Endothelial cell of umbilical vein (primary cell): ENCODE measurements around the gene ADAMTS17. TPM values are rescaled to one million over a fixed set of nuclear protein-coding genes. Genes with fewer than 3 reads are reported as not detected.

Experiments used
- BruUV-seq: library from RNA; stranded (reverse); fragments of 400-500 nt; replicated peaks from 2 replicates; lab custom pipeline; 2021; lab: Mats Ljungman, UMichigan
- CTCF ChIA-PET: fragments of 300-600, 350-600 bp; sonication (Branson Sonifier 250); formaldehyde crosslinking; loops from one replicate; lab custom pipeline; 2021; ENCODE audit warnings: antibody characterized with exemption, inconsistent platforms; lab: Charles Lee
- POLR2A ChIA-PET: fragments of 300-600, 350-600 bp; sonication (Branson Sonifier 250); formaldehyde crosslinking; loops from one replicate; lab custom pipeline; 2021; ENCODE audit warnings: antibody characterized with exemption, inconsistent platforms; lab: Charles Lee
- DNase-seq: peaks from one replicate; pipeline ENCODE4 v3.0.0-alpha.2; 2011; ENCODE audit warnings: low read depth, low spot score
- FAIRE-seq: peaks from 2 replicates; lab custom pipeline; 2011; peaks lifted over from hg19 to GRCh38; lab: Jason Lieb, UNC
- H2AFZ ChIP-seq: 2 replicates; pipeline ENCODE4 v1.6.0; 2012; ENCODE audit warnings: low read depth, low read length, control low read depth, inconsistent platforms
- H3K27ac ChIP-seq: 2 replicates; pipeline ENCODE4 v1.5.1; 2011; ENCODE audit warnings: low read depth, mild to moderate bottlenecking, control low read depth, low read length, moderate library complexity; ENCODE audit not compliant: insufficient read depth
- H3K27me3 ChIP-seq, 2 experiments: 2 replicates each; pipeline versions ENCODE4 v1.6.0 to v1.6.1; 2011; ENCODE audit warnings: low read length in 2 of 2, mixed read lengths in 1 of 2; ENCODE audit not compliant: control insufficient read depth in 2 of 2, insufficient read depth in 2 of 2
- H3K36me3 ChIP-seq, 2 experiments: 2 replicates in 1 of 2; 3 replicates in 1 of 2; pipeline ENCODE4 v1.5.1; 2011; ENCODE audit warnings: low read length in 2 of 2, mild to moderate bottlenecking in 1 of 2, moderate library complexity in 1 of 2; ENCODE audit not compliant: control insufficient read depth in 2 of 2, insufficient read depth in 2 of 2; ENCODE audit errors: extremely low read depth in 1 of 2
- H3K4me1 ChIP-seq: 3 replicates; pipeline ENCODE4 v1.5.1; 2011; ENCODE audit warnings: mild to moderate bottlenecking, low read length; ENCODE audit not compliant: control insufficient read depth, insufficient read depth; ENCODE audit errors: extremely low read depth
- H3K4me2 ChIP-seq: 2 replicates; pipeline ENCODE4 v1.6.1; 2011; ENCODE audit warnings: low read length, control low read depth, mixed read lengths; ENCODE audit not compliant: insufficient read depth
- H3K4me3 ChIP-seq, 3 experiments: fragments of 200-600 bp in 1 of 3; sonication (generic), shearing (Covaris generic) in 1 of 3; replicated peaks in 1 of 3; 2 replicates each; pipeline ENCODE4 v1.5.1; 2011 to 2016; ENCODE audit warnings: control low read depth in 3 of 3, low read length in 3 of 3, mild to moderate bottlenecking in 2 of 3, inconsistent platforms in 1 of 3, low read depth in 1 of 3, moderate library complexity in 1 of 3; ENCODE audit not compliant: insufficient read depth in 1 of 3
- H3K79me2 ChIP-seq: 2 replicates; pipeline ENCODE4 v1.6.0; 2012; ENCODE audit warnings: low read length, inconsistent platforms; ENCODE audit not compliant: control insufficient read depth, insufficient read depth
- H3K9ac ChIP-seq: replicated peaks from 2 replicates; pipeline ENCODE3; 2011; ENCODE audit warnings: low read length, control low read depth; ENCODE audit not compliant: insufficient read depth; ENCODE audit errors: extremely low read depth
- H3K9me1 ChIP-seq: replicated peaks from 3 replicates; pipeline ENCODE4 v1.6.0; 2011; ENCODE audit warnings: mild to moderate bottlenecking, low read length; ENCODE audit not compliant: control insufficient read depth, insufficient read depth; ENCODE audit errors: extremely low read depth
- H3K9me3 ChIP-seq: replicated peaks from 2 replicates; pipeline ENCODE4 v1.5.1; 2012; ENCODE audit warnings: low read length, inconsistent platforms; ENCODE audit not compliant: control insufficient read depth, insufficient read depth
- H4K20me1 ChIP-seq: replicated peaks from 2 replicates; pipeline ENCODE3; 2011; ENCODE audit warnings: mild to moderate bottlenecking, low read length; ENCODE audit not compliant: control insufficient read depth, insufficient read depth; ENCODE audit errors: extremely low read depth
- EZH2 ChIP-seq: IDR thresholded peaks from 2 replicates; pipeline ENCODE4 v1.6.1; 2012; ENCODE audit warnings: borderline replicate concordance, low read depth, mild to moderate bottlenecking, moderate library complexity, low read length, inconsistent platforms; ENCODE audit not compliant: severe bottlenecking
- FOS ChIP-seq: IDR thresholded peaks from 2 replicates; pipeline ENCODE4 v1.6.1; 2011; ENCODE audit warnings: mild to moderate bottlenecking, low read length, moderate library complexity, borderline replicate concordance; ENCODE audit not compliant: insufficient read depth
- GATA2 ChIP-seq: IDR thresholded peaks from 2 replicates; pipeline ENCODE4 v1.7.0; 2011; ENCODE audit warnings: low read depth, mild to moderate bottlenecking, moderate library complexity, mixed read lengths, low read length; ENCODE audit not compliant: insufficient read length, insufficient read depth
- JUN ChIP-seq: IDR thresholded peaks from 2 replicates; pipeline ENCODE4 v1.6.1; 2011; ENCODE audit warnings: borderline replicate concordance, low read depth; ENCODE audit not compliant: insufficient read length, insufficient read depth
- MAX ChIP-seq: IDR thresholded peaks from 2 replicates; pipeline ENCODE4 v1.6.1; 2011; ENCODE audit not compliant: insufficient read depth, insufficient read length
- MYC ChIP-seq: IDR thresholded peaks from one replicate; pipeline ENCODE4 v1.6.1; 2011; ENCODE audit warnings: mild to moderate bottlenecking, low read depth, low read length
- POLR2A ChIP-seq: IDR thresholded peaks from 2 replicates; pipeline ENCODE4 v1.6.1; 2012; ENCODE audit warnings: low read depth, mild to moderate bottlenecking, control low read depth, low read length
- POLR2AphosphoS5 ChIP-seq: IDR thresholded peaks from 2 replicates; pipeline ENCODE4 v1.6.1; 2012; ENCODE audit warnings: low read depth, mild to moderate bottlenecking, control low read depth, low read length, moderate library complexity; ENCODE audit not compliant: insufficient read depth
- dilution Hi-C: fragments of 300-500 bp; cut with MboI; formaldehyde crosslinking; loops from one replicate; pipeline ENCODE4 v1.15.0; 2019; ENCODE audit warnings: low sequenced_read_pairs; ENCODE audit not compliant: extremely low pct_ligation_motif_present
- intact Hi-C: fragments of 100-400 bp; cut with micrococcal nuclease; formaldehyde crosslinking; loops from one replicate; pipeline ENCODE4 v1.10.0; 2022
- polyA plus RNA-seq, 4 experiments: library from polyadenylated mRNA; depleted of rRNA in 3 of 4; stranded (reverse) in 3 of 4; unstranded in 1 of 4; fragments of >200 nt; gene quantifications; 2 replicates each; pipeline versions ENCODE4 v1.2.1 to v1.2.3, GENCODE V29; 2011 to 2012; ENCODE audit warnings: missing spikeins in 1 of 4
- total RNA-seq: library from RNA; stranded (reverse); gene quantifications from 2 replicates; pipeline ENCODE4 v1.2.3, GENCODE V29; 2021
- TF ChIP-seq, protein P1 (sequence below), 2 donors: IDR thresholded peaks; 1 replicate in 1 of 2; 2 replicates in 1 of 2; pipeline ENCODE4 v1.5.1; 2011; ENCODE audit warnings: low read length in 2 of 2, mild to moderate bottlenecking in 2 of 2, moderate library complexity in 2 of 2, control low read depth in 1 of 2, inconsistent platforms in 1 of 2, low read depth in 1 of 2; ENCODE audit not compliant: insufficient read depth in 1 of 2; ENCODE audit errors: extremely low read depth in 1 of 2

Gene ADAMTS17
- total and polyA plus RNA-seq, 2 donors (not counting 3 experiments of a cell fraction or from before 2014, with no cell fraction given): 0.12 TPM; not detected in 1

DNA sequence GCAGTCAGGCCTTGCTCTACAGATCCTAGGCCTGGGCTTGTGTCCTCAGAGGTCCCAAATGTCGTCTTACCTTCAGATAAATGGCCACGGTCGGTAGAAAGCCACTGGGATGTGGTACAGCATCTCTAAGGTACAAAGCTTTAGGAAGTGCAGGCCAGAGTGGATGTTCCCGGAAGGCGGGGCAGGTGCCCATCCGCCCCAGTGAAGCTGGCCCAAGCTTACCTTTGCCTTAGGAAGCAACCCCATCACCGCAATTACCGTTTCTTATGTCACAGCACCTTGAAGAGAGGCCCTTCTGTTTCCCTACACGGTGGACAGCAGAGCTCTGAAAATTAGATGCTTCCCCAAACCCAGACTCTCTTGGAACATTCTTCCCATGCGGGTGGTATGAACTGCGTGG, 368.4 kb downstream of the ADAMTS17 start:
- no peak for FAIRE-seq
- H3K4me2 ChIP-seq: no peak overlapping the region

More for the DNA sequence above, 368.4 kb downstream of the ADAMTS17 start:
- Histone ChIP-seq H4K20me1 (no peaks in the 10 kb centered on the region), H2AFZ (no peak overlapping the region), H3K4me1 (no peaks in the 10 kb centered on the region), H3K4me3 (no peak overlapping the region), H3K27me3 (no peaks in the 10 kb centered on the region), H3K36me3 (no peaks in the 10 kb centered on the region), H3K79me2 (no peaks in the 10 kb centered on the region), H3K27ac (no peak overlapping the region), H3K9me1 (no peaks in the 10 kb centered on the region), H3K9me3 (no peaks in the 10 kb centered on the region), H3K9ac (no peak overlapping the region)
- CTCF ChIA-PET: no interaction called here
- POLR2A ChIA-PET: no interaction called here
- dilution Hi-C loops (no loop called here), intact Hi-C loops (no loop called here)
- no peak for DNase-seq
- no TSS peak for BruUV-seq
- TF ChIP-seq EZH2 (no peak), GATA2 (no peak), FOS (no peak), MAX (no peak), POLR2A (no peak), JUN (no peak), POLR2AphosphoS5 (no peak), MYC (no peak)
- TF ChIP-seq, protein P1, sequence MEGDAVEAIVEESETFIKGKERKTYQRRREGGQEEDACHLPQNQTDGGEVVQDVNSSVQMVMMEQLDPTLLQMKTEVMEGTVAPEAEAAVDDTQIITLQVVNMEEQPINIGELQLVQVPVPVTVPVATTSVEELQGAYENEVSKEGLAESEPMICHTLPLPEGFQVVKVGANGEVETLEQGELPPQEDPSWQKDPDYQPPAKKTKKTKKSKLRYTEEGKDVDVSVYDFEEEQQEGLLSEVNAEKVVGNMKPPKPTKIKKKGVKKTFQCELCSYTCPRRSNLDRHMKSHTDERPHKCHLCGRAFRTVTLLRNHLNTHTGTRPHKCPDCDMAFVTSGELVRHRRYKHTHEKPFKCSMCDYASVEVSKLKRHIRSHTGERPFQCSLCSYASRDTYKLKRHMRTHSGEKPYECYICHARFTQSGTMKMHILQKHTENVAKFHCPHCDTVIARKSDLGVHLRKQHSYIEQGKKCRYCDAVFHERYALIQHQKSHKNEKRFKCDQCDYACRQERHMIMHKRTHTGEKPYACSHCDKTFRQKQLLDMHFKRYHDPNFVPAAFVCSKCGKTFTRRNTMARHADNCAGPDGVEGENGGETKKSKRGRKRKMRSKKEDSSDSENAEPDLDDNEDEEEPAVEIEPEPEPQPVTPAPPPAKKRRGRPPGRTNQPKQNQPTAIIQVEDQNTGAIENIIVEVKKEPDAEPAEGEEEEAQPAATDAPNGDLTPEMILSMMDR (IDR thresholded peaks at IDR 0.05; ENCODE audit: extremely low read depth in 1 of 2, insufficient read depth in 1 of 2, low read depth in 1 of 2, low read length in 2 of 2): no peak
